Activated CD4-positive, alpha-beta T cell treated with anti-CD3 and anti-CD28 coated beads, Interleukin-2, Interleukin-6, amounts not matched to agents 100 ng/mL and 50 ng/mL, durations not matched to agents 16 hours and 8 hours (primary cell): ENCODE measurements around the gene RTN4RL1.

Experiments used
- DNase-seq: peaks from one replicate; pipeline ENCODE4 v3.0.0-alpha.2; 2020

The RTN4RL1 gene

GRCh38 chr17:2025220-2025621 lies at the start of gene RTN4RL1:
TSS of gene RTN4RL1 (minus strand) at chr17:2025334. CDS start at chr17:2024865, 469 bp downstream.
- peak; percentile 53 for DNase-seq

- no peak for DNase-seq
Observed at GRCh38 chr17:2074919-2075318, 49.8 kb upstream of the RTN4RL1 start.

GRCh38 chr17:2071455-2072281 lies 46.5 kb upstream of the RTN4RL1 start:
- DNase-seq: no peak

GRCh38 chr17:2071024-2071385 lies 45.9 kb upstream of the RTN4RL1 start:
- no peak for DNase-seq

- DNase-seq: peak; percentile 95
Observed at GRCh38 chr17:2070241-2071023, 45.3 kb upstream of the RTN4RL1 start.

- DNase-seq: no peak
Observed at GRCh38 chr17:2068519-2069051, 43.5 kb upstream of the RTN4RL1 start.

- no peak for DNase-seq
Observed at GRCh38 chr17:2068031-2068518, 42.9 kb upstream of the RTN4RL1 start.

- DNase-seq: no peak
Observed at GRCh38 chr17:2067608-2068024, 42.5 kb upstream of the RTN4RL1 start.

GRCh38 chr17:2067048-2067561 lies 42.0 kb upstream of the RTN4RL1 start:
- no peak for DNase-seq

- DNase-seq: no peak
Observed at GRCh38 chr17:2065949-2066400, 40.8 kb upstream of the RTN4RL1 start.

GRCh38 chr17:2064980-2065785 lies 40.0 kb upstream of the RTN4RL1 start:
- DNase-seq: peak; percentile 67

- DNase-seq: no peak
Observed at GRCh38 chr17:2064520-2064971, 39.4 kb upstream of the RTN4RL1 start.

- DNase-seq: no peak
Observed at GRCh38 chr17:2064147-2064489, 39.0 kb upstream of the RTN4RL1 start.

GRCh38 chr17:2063261-2064146 lies 38.4 kb upstream of the RTN4RL1 start:
- DNase-seq: no peak

GRCh38 chr17:2062571-2063183 lies 37.5 kb upstream of the RTN4RL1 start:
- no peak for DNase-seq

- DNase-seq: no peak
Observed at GRCh38 chr17:2061441-2061958, 36.4 kb upstream of the RTN4RL1 start.

- no peak for DNase-seq
Observed at GRCh38 chr17:2060681-2061440, 35.7 kb upstream of the RTN4RL1 start.

- DNase-seq: no peak
Observed at GRCh38 chr17:2060385-2060658, 35.2 kb upstream of the RTN4RL1 start.

GRCh38 chr17:2059547-2060384 lies 34.6 kb upstream of the RTN4RL1 start:
- no peak for DNase-seq
